Cortex of kidney (tissue), 1 donor: ENCODE results near the gene STK31.
"Not testable (repeated sequence)": the region's sequence is repeated elsewhere in the genome, so short reads cannot be mapped to it uniquely, and the experiment has no call there.

Experiments used
- DNase-seq: peaks from one replicate; lab custom pipeline; 2025; lab: John Stamatoyannopoulos, UW

STK31 gene

GRCh38 chr7:23710000-23710399 is at the start of gene STK31:
Gene STK31 (plus strand): TSS chr7:23710219. CDS start chr7:23710286, 67 bp downstream.
- DNase-seq = no peak

GRCh38 chr7:23661385-23661784 is 48.6 kb upstream of the STK31 start:
- DNase-seq = no peak

- no peak for DNase-seq
These were observed 47.7 kb upstream of the STK31 start for GRCh38 chr7:23662124-23662983.

DNA sequence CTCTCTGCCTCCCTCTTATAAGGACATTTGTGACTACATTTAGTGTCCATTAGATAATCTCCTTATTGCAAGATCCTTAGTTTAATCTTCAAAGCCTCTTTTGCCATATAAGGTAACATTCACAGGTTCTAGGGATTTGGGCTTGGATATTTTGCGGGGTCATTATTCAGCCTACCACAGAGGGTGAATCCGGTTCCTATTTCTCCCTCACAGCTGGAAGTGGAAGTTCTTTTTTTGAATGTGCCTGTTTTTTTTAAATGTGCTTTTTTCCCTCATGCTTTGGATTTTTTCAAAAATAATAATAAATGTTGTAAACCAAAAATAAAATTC is 47.1 kb upstream of the STK31 start:
- no peak for DNase-seq

- DNase-seq = no peak
These were observed 45.9 kb upstream of the STK31 start for GRCh38 chr7:23664122-23664521.

DNA sequence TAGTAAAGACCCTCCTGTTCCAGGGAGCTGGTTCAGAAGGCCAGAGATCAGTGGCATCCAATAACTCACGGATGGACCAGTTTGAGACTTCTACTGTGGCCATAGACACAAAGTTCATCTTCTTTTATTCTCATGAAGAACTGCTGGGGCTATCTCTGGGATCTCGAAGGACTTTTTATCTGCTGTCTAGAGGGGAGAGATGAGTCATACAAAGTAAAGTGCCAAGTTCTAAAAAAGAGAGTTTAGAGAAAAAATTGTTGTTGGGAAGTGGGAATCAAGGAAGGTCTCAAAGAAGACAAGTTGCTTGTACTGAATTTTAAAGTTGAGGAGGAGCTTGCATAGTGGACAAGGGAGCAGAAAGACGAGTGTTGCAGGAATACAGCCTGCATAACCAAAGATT is 38.0 kb upstream of the STK31 start:
- no peak for DNase-seq

GRCh38 chr7:23679898-23680413 is 30.1 kb upstream of the STK31 start, which contains the start of gene FAM221A:
Gene FAM221A (plus strand): TSS chr7:23680199. CDS start chr7:23680219, 20 bp downstream.
- DNase-seq = no peak

DNA sequence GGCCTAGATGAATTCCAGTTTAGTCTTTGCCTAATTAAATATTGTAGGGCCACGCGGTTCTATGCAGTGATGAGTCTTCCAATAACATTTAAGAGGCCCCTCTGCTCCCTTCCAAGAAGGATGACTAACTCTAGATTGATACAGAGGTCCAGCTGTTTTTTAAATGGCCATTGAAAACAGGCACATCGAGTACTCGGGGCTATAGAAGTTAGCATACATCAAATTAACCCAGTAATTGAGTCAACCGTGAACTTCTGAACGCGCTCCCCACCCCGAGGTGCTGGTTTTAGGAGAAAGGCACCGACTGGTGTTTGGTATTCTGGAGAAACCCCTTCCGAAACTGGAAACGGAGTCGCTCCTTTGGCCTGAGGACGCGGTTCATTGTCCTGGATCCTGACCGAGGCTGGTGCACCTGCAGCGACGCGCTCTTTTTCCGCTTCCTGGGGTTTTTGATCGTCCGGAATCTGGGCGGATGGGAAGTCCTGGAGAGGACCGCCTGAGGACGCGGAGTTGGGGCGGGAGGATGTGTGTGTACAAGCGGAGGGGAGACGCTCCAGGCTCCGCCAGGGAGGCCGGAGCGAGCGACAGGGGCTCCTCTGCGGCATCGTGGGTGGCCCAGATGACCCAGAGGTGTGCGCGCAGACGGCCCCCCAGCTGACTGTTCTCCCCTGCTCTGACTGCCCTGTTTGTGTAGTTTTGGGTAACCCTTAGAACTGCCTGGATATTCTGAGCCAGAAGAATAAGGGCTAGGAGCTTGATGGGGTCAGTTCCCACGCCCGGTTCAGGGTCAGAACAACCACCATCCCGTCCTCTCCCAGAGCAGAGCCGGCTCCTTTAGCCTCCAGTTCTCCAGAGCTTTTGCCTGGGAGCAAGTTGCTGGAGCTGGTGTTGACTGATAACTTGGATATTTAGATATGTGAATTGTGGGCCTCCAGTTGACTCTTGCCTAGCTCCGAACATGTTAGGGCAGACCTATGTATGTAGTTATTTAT is 29.3 kb upstream of the STK31 start:
- no peak for DNase-seq

DNA sequence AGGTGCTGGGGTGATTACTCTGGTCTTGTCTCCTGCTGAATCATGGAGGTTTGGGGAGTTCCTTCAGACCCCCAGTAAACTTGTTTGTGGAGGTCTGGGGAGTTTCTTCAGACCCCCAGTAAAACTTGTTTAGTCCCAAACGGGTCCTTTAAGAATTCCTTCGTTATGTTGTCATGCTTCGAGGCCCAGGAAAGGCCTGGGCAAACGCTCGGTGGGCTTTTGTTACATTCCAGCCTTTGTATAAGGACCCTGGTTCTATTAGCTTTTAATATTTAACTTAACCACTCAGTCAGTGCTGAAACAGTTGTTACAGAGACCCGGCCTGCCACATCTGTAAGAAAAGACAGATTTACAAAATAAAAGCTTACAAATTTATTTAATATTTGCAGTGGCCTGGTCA is 26.0 kb upstream of the STK31 start:
- not testable (repeated sequence) for DNase-seq

GRCh38 chr7:23685731-23686130 is 24.3 kb upstream of the STK31 start:
- no peak for DNase-seq

- DNase-seq = no peak
These were observed 23.0 kb upstream of the STK31 start for GRCh38 chr7:23687011-23687410.

DNA sequence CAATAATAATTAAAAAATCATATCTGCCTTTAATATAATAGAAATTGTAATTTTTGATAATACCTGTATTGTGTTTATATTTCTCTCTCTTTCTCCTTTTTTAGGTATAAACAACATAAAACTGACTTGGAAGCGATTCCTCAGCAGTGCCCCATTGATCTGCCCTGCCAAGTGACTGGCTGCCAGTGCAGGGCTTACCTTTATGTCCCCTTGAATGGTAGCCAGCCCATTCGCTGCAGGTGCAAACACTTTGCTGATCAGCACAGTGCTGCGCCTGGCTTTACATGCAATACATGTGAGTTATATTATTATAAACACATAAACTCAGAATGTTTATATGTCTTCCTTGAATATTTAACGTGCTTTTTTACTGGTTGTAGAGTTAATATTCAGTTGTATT is 20.9 kb upstream of the STK31 start:
- DNase-seq = no peak

DNA sequence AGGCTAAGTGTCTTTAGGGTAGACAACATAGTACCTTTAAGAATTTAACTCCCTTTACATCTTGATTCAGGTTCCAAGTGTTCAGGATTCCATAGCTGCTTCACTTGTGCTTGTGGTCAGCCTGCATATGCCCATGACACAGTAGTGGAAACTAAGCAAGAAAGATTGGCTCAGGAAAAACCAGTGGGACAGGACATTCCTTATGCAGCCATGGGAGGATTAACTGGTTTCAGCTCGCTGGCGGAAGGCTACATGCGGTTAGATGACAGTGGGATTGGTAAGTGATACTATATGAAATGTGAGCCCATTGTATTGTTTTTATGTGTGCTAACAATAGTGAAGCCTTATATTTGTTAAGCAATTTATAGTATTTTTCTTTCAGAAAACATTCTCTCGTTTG is 18.7 kb upstream of the STK31 start:
- no peak for DNase-seq

DNA sequence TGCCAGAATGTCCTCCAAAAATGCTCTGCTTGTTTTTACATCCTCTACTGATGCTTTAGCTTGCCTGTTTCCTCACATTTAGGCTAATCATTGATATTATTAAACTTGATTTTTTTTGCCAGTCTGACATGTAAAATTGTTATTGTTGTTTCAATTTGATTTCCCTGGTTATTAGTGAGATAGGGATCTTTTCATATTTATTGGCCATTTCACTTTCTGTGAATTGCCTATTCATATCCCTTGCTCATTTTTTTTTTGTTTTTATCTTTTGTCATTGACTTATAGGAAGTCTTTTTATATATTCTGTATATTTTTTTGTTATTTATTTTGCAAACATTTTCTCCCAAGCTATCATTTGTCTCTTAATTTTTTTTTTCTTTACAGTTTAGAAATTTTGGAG is 16.8 kb upstream of the STK31 start:
- DNase-seq = no peak

DNA sequence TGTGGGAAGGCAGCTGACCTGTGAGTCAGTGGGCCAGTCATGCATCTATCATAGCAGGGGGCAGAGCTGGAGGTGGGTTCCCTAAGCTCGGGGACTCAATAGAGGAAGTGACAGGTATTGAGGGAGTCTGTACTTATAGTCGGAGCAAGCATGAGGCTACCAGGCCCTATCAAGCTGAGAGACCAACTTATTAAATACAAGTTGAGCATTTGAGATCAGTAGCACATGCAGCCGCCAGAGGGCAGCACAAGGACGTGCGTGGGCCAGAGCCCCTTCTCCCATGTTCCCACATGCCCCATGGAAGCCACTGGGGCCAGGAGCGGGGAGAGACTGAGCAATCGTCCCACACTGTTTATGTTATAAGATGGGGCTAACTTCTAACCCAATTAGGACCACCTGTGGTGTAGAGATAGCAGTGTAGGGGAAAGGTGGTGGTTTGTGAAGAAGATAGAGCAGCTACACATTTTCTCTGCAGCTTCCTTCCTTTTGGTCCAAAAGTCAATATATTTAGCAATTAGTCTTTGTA is 13.0 kb upstream of the STK31 start:
- no peak for DNase-seq

GRCh38 chr7:23698822-23699221 is 11.2 kb upstream of the STK31 start:
- no peak for DNase-seq

GRCh38 chr7:23700046-23700445 is 10.0 kb upstream of the STK31 start:
- no peak for DNase-seq

GRCh38 chr7:23709081-23709750 is 803 bp upstream of the STK31 start:
- DNase-seq = no peak

- DNase-seq = no peak
These were observed 2.6 kb downstream of the STK31 start for GRCh38 chr7:23712368-23713284.

DNA sequence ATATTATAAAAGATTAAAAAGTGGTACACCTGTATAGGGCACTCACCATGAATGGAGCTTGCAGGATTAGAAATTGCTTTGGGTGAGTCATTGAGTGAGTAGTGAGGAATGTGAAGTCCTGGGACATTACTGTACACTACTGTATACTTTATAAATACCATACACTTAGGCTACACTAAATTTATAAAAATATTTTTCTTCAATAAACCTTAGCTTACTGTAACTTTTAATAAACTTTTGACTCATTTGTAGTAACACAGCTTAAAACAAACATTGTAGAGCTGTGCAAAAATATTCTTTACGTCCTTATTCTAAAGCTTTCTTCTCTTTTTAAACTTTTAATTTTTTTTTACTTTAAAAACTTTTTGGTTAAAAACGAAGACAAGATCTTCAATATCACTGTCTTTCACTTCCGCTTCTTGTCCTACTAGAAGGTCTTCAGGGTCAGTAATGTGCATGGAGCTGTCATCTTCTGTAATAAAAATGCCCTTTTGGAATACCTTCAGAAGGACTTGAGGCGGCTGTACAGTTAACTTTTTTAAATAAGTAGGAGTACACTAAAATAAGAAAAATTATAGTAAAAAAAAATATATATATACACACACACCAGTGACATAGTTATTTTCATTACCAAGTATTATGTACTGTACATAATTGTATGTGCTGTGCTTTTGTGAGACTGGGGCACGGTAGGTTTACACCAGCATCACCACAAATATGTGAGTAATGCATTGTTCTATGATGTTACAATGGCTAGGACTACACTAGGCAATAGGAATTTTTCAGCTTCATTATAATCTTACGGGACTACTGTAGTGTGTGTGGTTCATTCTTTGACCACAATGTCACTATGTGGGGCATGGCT is 3.5 kb downstream of the STK31 start:
- DNase-seq = no peak
